A673 (cell line): Measurements from ENCODE around the gene FASTKD2.

Experiments
- CTCF ChIP-seq: fragments of 300-800, 200-600 bp; sonication (generic); conservative IDR thresholded peaks from 2 replicates; pipeline ENCODE4 v1.5.1; 2017; ENCODE audit warnings: low read depth, mild to moderate bottlenecking, antibody characterized with exemption, low read length, moderate library complexity, mixed read lengths
- EZH2 ChIP-seq: fragments of 200-600 bp; sonication (generic); IDR thresholded peaks from 2 replicates; pipeline ENCODE4 v1.6.1; 2017; ENCODE audit warnings: borderline replicate concordance, low read depth, mild to moderate bottlenecking, mixed read lengths, antibody characterized with exemption, low read length; ENCODE audit not compliant: poor library complexity, severe bottlenecking

- no peak for TF ChIP-seq CTCF
- TF ChIP-seq EZH2, result no peak
These were observed 72.4 kb downstream of the FASTKD2 start for GRCh38 chr2:206837775-206838174.
